ENCODE measurements around the gene PAQR8.

GRCh38 chr6:52418606-52419005 lies 56.7 kb downstream of the PAQR8 start:
- TF ChIP-seq CREB1 (IDR thresholded peaks at IDR 0.05; ENCODE audit: low read depth) (no peak), MAX (IDR thresholded peaks at IDR 0.05) (no peak), NFIC (IDR thresholded peaks at IDR 0.05) (no peak), EGR1 (IDR thresholded peaks at IDR 0.05) (no peak), TEAD4 (IDR thresholded peaks at IDR 0.05) (no peak), USF1 (IDR thresholded peaks at IDR 0.05) (no peak), YY1 (IDR thresholded peaks at IDR 0.05; ENCODE audit: low read depth) (no peak), RAD21 (IDR thresholded peaks at IDR 0.05; ENCODE audit: low read depth) (no peak), TAF1 (IDR thresholded peaks at IDR 0.05; ENCODE audit: low read depth) (no peak), REST (IDR thresholded peaks at IDR 0.05; ENCODE audit: low read depth) (no peak), ZBTB7A (IDR thresholded peaks at IDR 0.05; ENCODE audit: low read depth) (no peak), TCF12 (IDR thresholded peaks at IDR 0.05; ENCODE audit: low read depth) (no peak)
